ENCODE results near the gene B4GAT1. TPM values are rescaled to one million over a fixed set of nuclear protein-coding genes. Genes with fewer than 3 reads are reported as not detected.

Gene B4GAT1
- total and polyA plus RNA-seq, 2 of the 13 experiments (the other 11 are each of a cell fraction or from before 2014, with no cell fraction given) = 40.4 to 109 TPM

GRCh38 chr11:66347425-66348276 lies at the start of gene B4GAT1 (continued):
- TF ChIP-seq ZBTB34 (CRISPR knock-in tag; IDR thresholded peaks at IDR 0.05) (no peak), SKIL (CRISPR knock-in tag; IDR thresholded peaks at IDR 0.05; ENCODE audit: borderline replicate concordance) (no peak), ZNF574 (CRISPR knock-in tag; IDR thresholded peaks at IDR 0.05) (no peak; the same call in 1 of the 2 replicates), RELA (CRISPR knock-in tag; IDR thresholded peaks at IDR 0.05) (peak; percentile 76; the same call in 1 of the 2 replicates), ZFP82 (CRISPR knock-in tag; IDR thresholded peaks at IDR 0.05; ENCODE audit: borderline replicate concordance) (0 out of 2 replicates have a peak, but pooled peaks have one; percentile 47), ZNF639 (CRISPR knock-in tag; conservative IDR thresholded peaks at IDR 0.05) (peak; percentile 55; the same call in 1 of the 2 replicates), KAT7 (CRISPR knock-in tag; IDR thresholded peaks at IDR 0.05; ENCODE audit: borderline replicate concordance) (no peak), TFAP4 (IDR thresholded peaks at IDR 0.05; ENCODE audit: borderline replicate concordance, low read depth) (no peak), ZBTB37 (CRISPR knock-in tag; IDR thresholded peaks at IDR 0.05) (no peak), BRD4 (CRISPR knock-in tag; IDR thresholded peaks at IDR 0.05) (no peak; the same call in 1 of the 2 replicates), CBX1 (IDR thresholded peaks at IDR 0.05; ENCODE audit: low read depth) (no peak), YY1 (IDR thresholded peaks at IDR 0.05; ENCODE audit: insufficient read depth, insufficient replicate concordance, low read depth, low read length) (no peak), ZNF740 (CRISPR knock-in tag; IDR thresholded peaks at IDR 0.05) (no peak), ATRX (CRISPR knock-in tag; IDR thresholded peaks at IDR 0.05; ENCODE audit: borderline replicate concordance) (no peak), THAP7 (CRISPR knock-in tag; IDR thresholded peaks at IDR 0.05) (no peak), BHLHE40 (IDR thresholded peaks at IDR 0.05; ENCODE audit: low read length) (0 out of 2 replicates have a peak, but pooled peaks have one; percentile 26)
